Measurements from ENCODE around the gene SOX13.

SOX13 gene

GRCh38 chr1:204172404-204173029, 99.6 kb downstream of the SOX13 start:
- no peak for TF ChIP-seq CTCF (conservative IDR thresholded peaks at IDR 0.05; ENCODE audit: low read depth, low read length)
- DNase-seq (ENCODE audit: low read depth): no peak
- no peak overlapping the region for H3K4me3 ChIP-seq (ENCODE audit: low read depth, low read length)

- no peak overlapping the region for H3K4me3 ChIP-seq (ENCODE audit: low read depth, low read length)
- no peak for TF ChIP-seq CTCF (conservative IDR thresholded peaks at IDR 0.05; ENCODE audit: low read depth, low read length)
- no peak for DNase-seq (ENCODE audit: low read depth)
Observed at GRCh38 chr1:204174958-204175357, 102.0 kb downstream of the SOX13 start.

DNA sequence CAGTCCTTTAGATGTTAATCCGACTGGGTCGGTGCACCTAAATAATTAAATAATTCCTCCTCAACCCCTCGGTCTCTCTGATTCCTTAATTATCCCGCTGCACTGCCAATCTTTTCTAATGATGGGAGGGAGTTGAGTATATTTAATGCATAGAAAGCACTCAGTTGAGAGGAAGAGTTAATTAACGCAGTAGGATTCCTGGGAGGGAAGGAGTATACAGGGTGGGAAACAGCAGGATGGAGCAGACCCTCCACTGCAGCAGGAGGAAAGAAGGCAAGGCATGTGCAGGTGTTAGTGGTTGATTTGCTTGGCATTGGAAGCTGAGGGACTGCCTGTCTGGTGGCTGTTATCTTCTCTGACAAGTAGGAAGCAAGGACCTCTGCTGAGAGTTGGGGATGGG, 103.1 kb downstream of the SOX13 start:
- H3K4me3 ChIP-seq (ENCODE audit: low read depth, low read length): no peak overlapping the region
- TF ChIP-seq CTCF (conservative IDR thresholded peaks at IDR 0.05; ENCODE audit: low read depth, low read length): no peak

DNA sequence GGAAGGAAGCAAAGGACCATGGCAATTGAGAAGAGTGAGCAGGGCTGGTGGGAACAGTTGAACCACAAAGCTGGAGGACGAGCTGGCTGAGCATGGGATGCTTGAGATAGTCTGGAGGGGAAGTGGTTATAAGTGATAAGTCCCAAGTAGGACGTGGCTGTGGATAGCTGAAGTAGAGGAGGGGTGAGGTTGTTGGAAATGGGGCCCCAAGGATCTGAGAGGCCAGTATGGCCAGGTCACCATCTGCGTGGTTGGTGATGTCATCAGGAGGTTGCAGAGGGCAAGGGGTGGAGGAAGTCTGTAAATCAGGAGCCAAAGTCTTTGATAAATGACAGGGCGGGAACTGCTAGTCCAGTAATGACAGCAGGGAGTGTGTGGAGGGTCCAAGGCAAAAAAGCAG, 104.2 kb downstream of the SOX13 start:
- DNase-seq (ENCODE audit: low read depth): no peak
- TF ChIP-seq CTCF (conservative IDR thresholded peaks at IDR 0.05; ENCODE audit: low read depth, low read length): no peak
- no peak overlapping the region for H3K4me3 ChIP-seq (ENCODE audit: low read depth, low read length)

More for the DNA sequence above, 103.1 kb downstream of the SOX13 start:
- DNase-seq (ENCODE audit: low read depth): no peak

Measured in choroid plexus epithelial cell (primary cell).